K562 (cell line): Measurements from ENCODE around the gene ZNF260. TPM values are rescaled to one million over a fixed set of nuclear protein-coding genes. Genes with fewer than 3 reads are reported as not detected.

ENCODE experiments used
- C11orf30 ChIP-seq: fragments of 450-650 bp; IDR thresholded peaks from 2 replicates; pipeline ENCODE4 v1.6.1; 2016; ENCODE audit warnings: low read depth, mild to moderate bottlenecking
- EP400 ChIP-seq: fragments of 450-650 bp; IDR thresholded peaks from 2 replicates; pipeline ENCODE4 v1.6.1; 2017; ENCODE audit warnings: antibody characterized with exemption, mild to moderate bottlenecking, moderate library complexity
- FOS ChIP-seq: IDR thresholded peaks from 3 replicates; pipeline ENCODE4 v1.6.1; 2011; ENCODE audit not compliant: insufficient read length; ENCODE audit errors: extremely low read depth
- HNRNPLL ChIP-seq: fragments of 200-400 bp; formaldehyde crosslinking; IDR thresholded peaks from 2 replicates; pipeline ENCODE4 v1.6.1; 2017; ENCODE audit warnings: low read length, low read depth, mild to moderate bottlenecking; ENCODE audit not compliant: poor library complexity, severe bottlenecking
- MCM5 ChIP-seq: fragments of 450-650 bp; IDR thresholded peaks from 2 replicates; pipeline ENCODE4 v1.6.1; 2016; ENCODE audit warnings: low read depth
- PTTG1 ChIP-seq: fragments of 450-650 bp; IDR thresholded peaks from 2 replicates; pipeline ENCODE4 v1.6.1; 2016; ENCODE audit warnings: low read depth, mild to moderate bottlenecking, missing genetic modification characterization, missing compliant biosample characterization
- TOE1 ChIP-seq, 2 experiments: fragments of 450-650 bp in 1 of 2; sonication (generic) in 1 of 2; formaldehyde crosslinking in 1 of 2; IDR thresholded peaks; 2 replicates each; pipeline versions ENCODE4 v1.7.1 to v1.8.0; 2016 to 2022; ENCODE audit warnings: borderline replicate concordance in 2 of 2, mild to moderate bottlenecking in 2 of 2, antibody characterized with exemption in 1 of 2, inconsistent platforms in 1 of 2, low read depth in 1 of 2, missing genetic modification reagents in 1 of 2, moderate library complexity in 1 of 2
- ZBTB17 ChIP-seq: fragments of 450-650 bp; formaldehyde crosslinking; IDR thresholded peaks from 2 replicates; pipeline ENCODE4 v1.4.0; 2020; ENCODE audit warnings: mild to moderate bottlenecking
- ZNF212 ChIP-seq: fragments of 450-650 bp; formaldehyde crosslinking; IDR thresholded peaks from 2 replicates; pipeline ENCODE4 v1.4.0; 2020; ENCODE audit warnings: mild to moderate bottlenecking
- ZNF586 ChIP-seq: fragments of 450-650 bp; formaldehyde crosslinking; conservative IDR thresholded peaks from 2 replicates; pipeline ENCODE4 v1.4.0; 2020; ENCODE audit warnings: mild to moderate bottlenecking, moderate library complexity
- ZSCAN32 ChIP-seq: fragments of 450-650 bp; formaldehyde crosslinking; IDR thresholded peaks from 2 replicates; pipeline ENCODE4 v1.4.0; 2020; ENCODE audit warnings: mild to moderate bottlenecking, moderate library complexity
- polyA plus RNA-seq, 8 experiments: library from polyadenylated mRNA; depleted of rRNA in 4 of 8; stranded (reverse) in 5 of 8; unstranded in 3 of 8; fragments of >200 nt; fragmentation: Nextera tagmentation in 2 of 8; fragmentation: Illumina TruSeq in 1 of 8; extraction: Ambion mirVana in 2 of 8; extraction: Trizol in 1 of 8; gene quantifications; 2 replicates each; pipeline versions ENCODE4 v1.2.1 to v1.2.3, GENCODE V29; 2011 to 2014; ENCODE audit warnings: inconsistent platforms in 1 of 8, missing spikeins in 1 of 8
- total RNA-seq, 7 experiments: library from RNA; depleted of rRNA in 6 of 7; stranded (reverse); fragments of >200 nt in 6 of 7; fragmentation: Illumina TruSeq in 2 of 7; extraction: Trizol in 2 of 7; gene quantifications; 2 replicates each; pipeline versions ENCODE4 v1.2.1 to v1.2.3, GENCODE V29; 2011 to 2021; ENCODE audit warnings: low replicate concordance in 1 of 7
- TF ChIP-seq, protein P1 (sequence below): sonication (generic); formaldehyde crosslinking; IDR thresholded peaks from 2 replicates; pipeline ENCODE4 v1.8.1; 2022; ENCODE audit warnings: missing genetic modification reagents
- TF ChIP-seq, protein P2 (sequence below), 3 experiments: IDR thresholded peaks in 2 of 3; conservative IDR thresholded peaks in 1 of 3; 2 replicates each; pipeline ENCODE4 v1.5.1; 2011 to 2012; ENCODE audit warnings: low read length in 3 of 3, mild to moderate bottlenecking in 3 of 3, control low read depth in 2 of 3, improper control_type of control experiment in 1 of 3, inconsistent platforms in 1 of 3, low read depth in 1 of 3, mixed read lengths in 1 of 3, moderate library complexity in 1 of 3; ENCODE audit not compliant: insufficient read depth in 2 of 3
- TF ChIP-seq, protein P3 (sequence below): fragments of 450-650 bp; IDR thresholded peaks from 2 replicates; pipeline ENCODE4 v1.6.1; 2016; ENCODE audit warnings: borderline replicate concordance
- TF ChIP-seq, protein P4 (sequence below): fragments of 150-350 bp; IDR thresholded peaks from 2 replicates; pipeline ENCODE4 v1.6.1; 2014; ENCODE audit warnings: low read depth, mild to moderate bottlenecking, low read length, borderline replicate concordance
- TF ChIP-seq, protein P5 (sequence below): fragments of 450-650 bp; conservative IDR thresholded peaks from 2 replicates; pipeline ENCODE4 v1.6.1; 2016; ENCODE audit warnings: missing genetic modification characterization, low read depth, mild to moderate bottlenecking, missing compliant biosample characterization, moderate library complexity

The ZNF260 gene
- total and polyA plus RNA-seq, 9 of the 15 experiments (the other 6 are each of a cell fraction or from before 2014, with no cell fraction given), result 2.6 to 16.6 (median 5.8) TPM

DNA sequence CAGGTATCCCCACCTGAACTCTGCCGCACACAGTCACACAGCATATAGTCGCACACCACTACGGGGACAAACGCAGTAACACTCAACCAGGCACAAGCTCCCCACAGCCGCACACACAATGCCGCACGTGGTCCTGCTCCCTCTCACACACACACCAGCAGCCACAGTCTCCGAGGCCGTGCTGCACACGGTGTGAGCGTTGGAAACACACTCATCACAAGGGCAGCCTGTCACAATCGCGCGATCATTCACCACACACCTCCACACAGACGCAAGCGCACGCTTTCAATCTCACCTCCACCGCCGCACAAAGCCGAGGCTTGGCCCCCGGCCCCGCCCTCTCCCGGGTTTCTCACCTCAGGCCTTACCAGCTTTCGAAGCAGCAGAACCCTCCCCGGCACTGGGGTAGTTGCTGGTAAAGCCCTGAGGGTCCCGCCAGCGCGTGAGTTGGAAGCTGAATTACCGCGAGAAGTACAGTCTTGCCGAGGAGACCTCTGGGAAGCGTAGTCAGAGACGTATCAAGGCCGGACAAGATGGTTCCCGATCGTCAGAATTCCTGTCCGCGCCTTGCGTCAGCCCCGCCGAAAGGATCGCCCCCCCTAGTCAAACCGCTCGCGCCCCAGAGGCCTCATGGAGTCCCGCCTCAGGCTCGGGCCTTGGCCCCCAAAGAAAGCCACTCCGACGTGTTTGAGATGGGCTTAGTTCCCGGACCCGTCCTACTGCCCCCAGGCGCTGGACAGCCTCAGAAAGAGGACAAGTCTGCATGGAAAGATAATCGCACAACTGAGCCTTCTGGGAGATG, 38.8 kb downstream of the ZNF260 start, which contains the start of gene ZNF566 (continued):
- TF ChIP-seq ZSCAN32 (CRISPR knock-in tag) (peak; percentile 60), HNRNPLL (peak; percentile 42), EP400 (peak; percentile 96), ZNF212 (no peak), ZBTB17 (CRISPR knock-in tag) (peak; percentile 89), FOS (no peak), TOE1 (IDR thresholded peaks at IDR 0.05; ENCODE audit: borderline replicate concordance) (0 out of 2 replicates have a peak, but pooled peaks have one; percentile 55), TOE1 (CRISPR knock-in tag; IDR thresholded peaks at IDR 0.05; ENCODE audit: borderline replicate concordance, low read depth) (no peak), ZNF586 (no peak), PTTG1 (tag) (no peak), MCM5 (no peak), C11orf30 (0 out of 2 replicates have a peak, but pooled peaks have one; percentile 38)
- TF ChIP-seq, protein P1, sequence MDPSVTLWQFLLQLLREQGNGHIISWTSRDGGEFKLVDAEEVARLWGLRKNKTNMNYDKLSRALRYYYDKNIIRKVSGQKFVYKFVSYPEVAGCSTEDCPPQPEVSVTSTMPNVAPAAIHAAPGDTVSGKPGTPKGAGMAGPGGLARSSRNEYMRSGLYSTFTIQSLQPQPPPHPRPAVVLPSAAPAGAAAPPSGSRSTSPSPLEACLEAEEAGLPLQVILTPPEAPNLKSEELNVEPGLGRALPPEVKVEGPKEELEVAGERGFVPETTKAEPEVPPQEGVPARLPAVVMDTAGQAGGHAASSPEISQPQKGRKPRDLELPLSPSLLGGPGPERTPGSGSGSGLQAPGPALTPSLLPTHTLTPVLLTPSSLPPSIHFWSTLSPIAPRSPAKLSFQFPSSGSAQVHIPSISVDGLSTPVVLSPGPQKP, result no peak
- TF ChIP-seq, protein P2, sequence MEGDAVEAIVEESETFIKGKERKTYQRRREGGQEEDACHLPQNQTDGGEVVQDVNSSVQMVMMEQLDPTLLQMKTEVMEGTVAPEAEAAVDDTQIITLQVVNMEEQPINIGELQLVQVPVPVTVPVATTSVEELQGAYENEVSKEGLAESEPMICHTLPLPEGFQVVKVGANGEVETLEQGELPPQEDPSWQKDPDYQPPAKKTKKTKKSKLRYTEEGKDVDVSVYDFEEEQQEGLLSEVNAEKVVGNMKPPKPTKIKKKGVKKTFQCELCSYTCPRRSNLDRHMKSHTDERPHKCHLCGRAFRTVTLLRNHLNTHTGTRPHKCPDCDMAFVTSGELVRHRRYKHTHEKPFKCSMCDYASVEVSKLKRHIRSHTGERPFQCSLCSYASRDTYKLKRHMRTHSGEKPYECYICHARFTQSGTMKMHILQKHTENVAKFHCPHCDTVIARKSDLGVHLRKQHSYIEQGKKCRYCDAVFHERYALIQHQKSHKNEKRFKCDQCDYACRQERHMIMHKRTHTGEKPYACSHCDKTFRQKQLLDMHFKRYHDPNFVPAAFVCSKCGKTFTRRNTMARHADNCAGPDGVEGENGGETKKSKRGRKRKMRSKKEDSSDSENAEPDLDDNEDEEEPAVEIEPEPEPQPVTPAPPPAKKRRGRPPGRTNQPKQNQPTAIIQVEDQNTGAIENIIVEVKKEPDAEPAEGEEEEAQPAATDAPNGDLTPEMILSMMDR (IDR thresholded peaks at IDR 0.05 in 2 of 3, conservative IDR thresholded peaks at IDR 0.05 in 1 of 3; ENCODE audit: insufficient read depth in 2 of 3, low read depth in 1 of 3, low read length in 3 of 3), result peak; percentile 4 to 19 (median 18); a peak in 2 of 6 replicates
- TF ChIP-seq, protein P3, sequence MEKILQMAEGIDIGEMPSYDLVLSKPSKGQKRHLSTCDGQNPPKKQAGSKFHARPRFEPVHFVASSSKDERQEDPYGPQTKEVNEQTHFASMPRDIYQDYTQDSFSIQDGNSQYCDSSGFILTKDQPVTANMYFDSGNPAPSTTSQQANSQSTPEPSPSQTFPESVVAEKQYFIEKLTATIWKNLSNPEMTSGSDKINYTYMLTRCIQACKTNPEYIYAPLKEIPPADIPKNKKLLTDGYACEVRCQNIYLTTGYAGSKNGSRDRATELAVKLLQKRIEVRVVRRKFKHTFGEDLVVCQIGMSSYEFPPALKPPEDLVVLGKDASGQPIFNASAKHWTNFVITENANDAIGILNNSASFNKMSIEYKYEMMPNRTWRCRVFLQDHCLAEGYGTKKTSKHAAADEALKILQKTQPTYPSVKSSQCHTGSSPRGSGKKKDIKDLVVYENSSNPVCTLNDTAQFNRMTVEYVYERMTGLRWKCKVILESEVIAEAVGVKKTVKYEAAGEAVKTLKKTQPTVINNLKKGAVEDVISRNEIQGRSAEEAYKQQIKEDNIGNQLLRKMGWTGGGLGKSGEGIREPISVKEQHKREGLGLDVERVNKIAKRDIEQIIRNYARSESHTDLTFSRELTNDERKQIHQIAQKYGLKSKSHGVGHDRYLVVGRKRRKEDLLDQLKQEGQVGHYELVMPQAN, result peak; percentile 96
- TF ChIP-seq, protein P4, sequence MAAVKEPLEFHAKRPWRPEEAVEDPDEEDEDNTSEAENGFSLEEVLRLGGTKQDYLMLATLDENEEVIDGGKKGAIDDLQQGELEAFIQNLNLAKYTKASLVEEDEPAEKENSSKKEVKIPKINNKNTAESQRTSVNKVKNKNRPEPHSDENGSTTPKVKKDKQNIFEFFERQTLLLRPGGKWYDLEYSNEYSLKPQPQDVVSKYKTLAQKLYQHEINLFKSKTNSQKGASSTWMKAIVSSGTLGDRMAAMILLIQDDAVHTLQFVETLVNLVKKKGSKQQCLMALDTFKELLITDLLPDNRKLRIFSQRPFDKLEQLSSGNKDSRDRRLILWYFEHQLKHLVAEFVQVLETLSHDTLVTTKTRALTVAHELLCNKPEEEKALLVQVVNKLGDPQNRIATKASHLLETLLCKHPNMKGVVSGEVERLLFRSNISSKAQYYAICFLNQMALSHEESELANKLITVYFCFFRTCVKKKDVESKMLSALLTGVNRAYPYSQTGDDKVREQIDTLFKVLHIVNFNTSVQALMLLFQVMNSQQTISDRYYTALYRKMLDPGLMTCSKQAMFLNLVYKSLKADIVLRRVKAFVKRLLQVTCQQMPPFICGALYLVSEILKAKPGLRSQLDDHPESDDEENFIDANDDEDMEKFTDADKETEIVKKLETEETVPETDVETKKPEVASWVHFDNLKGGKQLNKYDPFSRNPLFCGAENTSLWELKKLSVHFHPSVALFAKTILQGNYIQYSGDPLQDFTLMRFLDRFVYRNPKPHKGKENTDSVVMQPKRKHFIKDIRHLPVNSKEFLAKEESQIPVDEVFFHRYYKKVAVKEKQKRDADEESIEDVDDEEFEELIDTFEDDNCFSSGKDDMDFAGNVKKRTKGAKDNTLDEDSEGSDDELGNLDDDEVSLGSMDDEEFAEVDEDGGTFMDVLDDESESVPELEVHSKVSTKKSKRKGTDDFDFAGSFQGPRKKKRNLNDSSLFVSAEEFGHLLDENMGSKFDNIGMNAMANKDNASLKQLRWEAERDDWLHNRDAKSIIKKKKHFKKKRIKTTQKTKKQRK, result no peak
- TF ChIP-seq, protein P5, sequence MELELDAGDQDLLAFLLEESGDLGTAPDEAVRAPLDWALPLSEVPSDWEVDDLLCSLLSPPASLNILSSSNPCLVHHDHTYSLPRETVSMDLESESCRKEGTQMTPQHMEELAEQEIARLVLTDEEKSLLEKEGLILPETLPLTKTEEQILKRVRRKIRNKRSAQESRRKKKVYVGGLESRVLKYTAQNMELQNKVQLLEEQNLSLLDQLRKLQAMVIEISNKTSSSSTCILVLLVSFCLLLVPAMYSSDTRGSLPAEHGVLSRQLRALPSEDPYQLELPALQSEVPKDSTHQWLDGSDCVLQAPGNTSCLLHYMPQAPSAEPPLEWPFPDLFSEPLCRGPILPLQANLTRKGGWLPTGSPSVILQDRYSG (tag), result 0 out of 2 replicates have a peak, but pooled peaks have one; percentile 30
